NCI-H2107 treated with DMSO at 0.1 percent for 48 hours (cell line): Measurements from ENCODE around the gene MYBL2.

Experiments
- DNase-seq: peaks from one replicate; lab custom pipeline; 2025; ENCODE audit not compliant: unreplicated experiment; lab: John Stamatoyannopoulos, UW

The MYBL2 gene

DNA sequence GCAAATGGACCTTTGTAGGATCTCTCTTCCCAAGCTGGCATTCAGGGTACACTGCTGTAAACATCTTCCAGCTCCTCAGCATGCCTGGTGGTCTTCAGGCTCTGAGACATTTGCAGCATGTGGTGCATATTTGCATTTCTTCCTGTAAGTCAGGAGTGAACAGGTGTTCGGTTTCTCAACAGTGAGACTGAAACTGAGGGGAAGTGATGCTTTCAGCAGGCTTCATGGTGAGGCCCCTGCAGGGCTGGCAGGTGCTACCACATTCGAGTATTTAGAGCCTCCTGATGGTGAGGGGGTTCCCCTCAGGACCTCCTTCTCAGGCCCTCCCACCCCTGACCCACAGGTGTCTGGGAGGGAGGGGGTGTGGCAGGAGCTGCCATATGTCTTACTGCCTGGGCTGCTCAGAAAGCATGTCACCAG is 15.1 kb downstream of the MYBL2 start:
- peak; percentile 61 for DNase-seq

DNA sequence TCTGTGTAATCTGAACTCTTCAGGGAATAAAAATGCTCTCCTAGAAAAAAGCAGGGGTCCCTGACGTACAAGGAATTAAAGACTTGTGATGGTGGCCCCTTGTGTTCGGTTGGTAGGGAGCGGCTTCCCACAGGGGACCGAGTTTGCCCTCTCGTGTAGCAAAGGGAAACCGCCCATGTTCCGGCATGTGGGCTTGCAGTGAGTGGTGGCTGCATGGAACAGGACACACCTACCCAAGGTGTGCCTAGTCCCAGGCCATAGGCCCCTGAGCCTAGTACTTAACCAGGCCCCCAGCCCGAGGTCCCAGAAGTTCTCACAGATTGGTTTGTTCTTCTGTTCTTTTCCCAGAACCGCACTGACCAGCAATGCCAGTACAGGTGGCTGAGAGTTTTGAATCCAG is 15.5 kb downstream of the MYBL2 start:
- no peak for DNase-seq

DNA sequence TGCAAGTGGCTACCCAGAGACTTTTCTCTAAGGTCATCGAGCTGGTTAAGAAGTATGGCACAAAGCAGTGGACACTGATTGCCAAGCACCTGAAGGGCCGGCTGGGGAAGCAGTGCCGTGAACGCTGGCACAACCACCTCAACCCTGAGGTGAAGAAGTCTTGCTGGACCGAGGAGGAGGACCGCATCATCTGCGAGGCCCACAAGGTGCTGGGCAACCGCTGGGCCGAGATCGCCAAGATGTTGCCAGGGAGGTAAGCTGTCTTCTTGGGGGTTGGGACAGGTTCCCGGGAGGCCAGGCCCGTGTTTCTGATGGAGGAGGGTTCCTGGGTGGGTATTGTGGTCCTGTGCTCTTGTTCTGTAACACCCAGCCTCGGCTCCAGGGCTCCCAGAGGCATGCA is 19.9 kb downstream of the MYBL2 start:
- no peak for DNase-seq

DNA sequence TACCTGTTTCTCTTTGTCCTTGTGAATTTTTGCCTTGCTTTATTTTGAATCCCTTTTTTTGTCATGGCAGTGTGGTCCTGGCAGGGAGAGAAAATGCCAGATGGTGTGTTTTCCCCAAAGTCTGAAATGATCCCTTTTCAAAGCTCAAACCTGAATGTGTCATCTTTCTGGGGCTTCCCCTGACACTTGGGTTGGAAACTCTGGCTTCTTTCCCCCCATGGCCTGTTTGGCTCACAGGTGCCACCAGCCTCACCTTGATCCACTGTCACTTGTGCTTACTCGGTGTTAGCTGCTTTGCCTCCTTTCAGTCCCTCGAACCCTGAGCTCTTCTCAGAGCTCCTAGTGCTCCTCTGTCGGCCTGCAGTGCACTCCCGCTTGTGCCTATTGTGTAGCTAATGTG is 22.3 kb downstream of the MYBL2 start:
- no peak for DNase-seq

DNA sequence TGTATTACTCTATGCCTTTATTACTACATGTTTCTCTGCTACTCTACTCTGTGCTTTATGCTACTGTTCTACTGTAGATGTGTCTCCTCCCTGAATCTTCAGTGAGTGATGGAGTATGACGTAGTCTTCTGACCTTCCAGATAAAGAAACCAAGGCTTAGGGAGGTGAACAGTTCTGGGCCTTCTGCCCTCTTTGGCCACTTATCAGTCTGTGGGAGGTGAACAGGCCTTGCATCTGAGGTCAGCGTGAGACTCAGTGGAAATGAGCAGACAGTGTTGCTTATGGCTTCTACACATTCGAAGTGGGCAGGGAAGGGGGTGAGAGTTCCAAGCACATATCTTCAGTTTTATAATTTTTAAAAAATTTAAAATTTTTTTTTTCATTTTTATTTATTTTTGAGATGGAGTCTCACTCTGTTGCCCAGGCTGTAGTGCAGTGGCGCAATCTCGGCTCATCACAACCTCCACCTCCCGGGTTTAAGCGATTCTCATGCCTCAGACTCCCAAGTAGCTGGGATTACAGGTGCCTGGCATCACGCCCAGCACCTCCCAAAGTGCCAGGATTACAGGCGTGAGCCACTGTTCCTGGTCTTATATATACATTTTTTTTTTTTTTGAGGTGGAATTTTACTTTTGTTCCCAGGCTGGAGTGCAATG is 24.2 kb downstream of the MYBL2 start:
- DNase-seq, result no peak

DNA sequence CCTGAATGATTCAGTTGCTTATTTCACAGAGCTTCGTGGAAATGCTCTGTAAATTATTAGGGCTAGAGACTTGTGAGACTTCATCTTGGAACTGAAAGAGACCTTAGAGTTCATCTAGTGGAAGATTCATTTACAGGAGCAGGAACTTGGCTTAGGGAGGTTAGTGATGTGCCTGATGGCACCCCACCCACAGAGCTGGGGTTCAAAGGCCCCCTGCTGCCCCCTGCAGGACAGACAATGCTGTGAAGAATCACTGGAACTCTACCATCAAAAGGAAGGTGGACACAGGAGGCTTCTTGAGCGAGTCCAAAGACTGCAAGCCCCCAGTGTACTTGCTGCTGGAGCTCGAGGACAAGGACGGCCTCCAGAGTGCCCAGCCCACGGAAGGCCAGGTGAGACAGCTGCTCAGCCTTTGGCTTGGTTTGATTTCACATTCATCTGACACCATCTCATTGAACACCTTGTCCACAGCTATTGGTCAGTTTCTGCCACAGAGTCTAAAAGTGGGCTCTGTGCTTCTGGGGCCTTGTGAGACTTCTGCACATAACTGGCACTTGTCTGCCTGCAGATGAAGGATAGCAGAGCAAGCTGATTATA is 25.1 kb downstream of the MYBL2 start:
- DNase-seq, result no peak

DNA sequence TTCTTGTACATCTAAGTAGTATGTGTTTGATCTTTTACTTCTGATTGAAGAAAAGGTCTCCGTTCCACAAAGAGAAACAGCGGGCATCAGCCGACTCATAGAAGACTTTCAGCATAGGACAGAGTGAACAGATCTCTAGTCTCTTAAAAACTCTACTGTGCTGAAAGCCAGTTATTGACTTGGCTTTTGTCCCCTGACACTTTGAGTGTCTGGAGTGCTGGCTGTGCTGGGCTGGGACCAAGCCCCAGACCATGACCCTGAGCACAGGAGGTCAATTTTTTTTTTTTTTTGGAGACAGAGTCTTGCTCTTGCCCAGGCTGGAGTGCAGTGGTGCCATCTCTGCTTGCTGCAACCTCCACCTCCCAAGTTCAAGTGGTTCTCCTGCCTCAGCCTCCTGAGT is 27.8 kb downstream of the MYBL2 start:
- no peak for DNase-seq

DNA sequence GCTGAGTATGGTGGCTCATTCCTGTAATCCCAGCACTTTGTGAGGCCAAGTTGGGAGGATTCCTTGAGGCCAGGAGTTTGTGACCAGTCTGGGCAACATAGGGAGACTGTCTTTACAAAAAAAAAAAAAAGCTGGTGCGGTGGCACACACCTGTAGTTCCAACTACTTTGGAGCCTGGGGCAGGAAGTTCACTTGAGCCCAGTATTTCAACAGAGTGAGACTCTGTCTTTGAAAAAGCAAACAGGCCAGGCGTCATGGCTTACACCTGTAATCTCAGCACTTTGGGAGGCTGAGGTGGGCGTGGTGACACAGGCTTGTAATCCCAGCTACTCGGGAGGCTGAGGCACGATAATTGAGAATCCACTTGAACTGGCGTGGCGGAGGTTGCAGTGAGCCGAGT is 28.7 kb downstream of the MYBL2 start:
- DNase-seq, result no peak

DNA sequence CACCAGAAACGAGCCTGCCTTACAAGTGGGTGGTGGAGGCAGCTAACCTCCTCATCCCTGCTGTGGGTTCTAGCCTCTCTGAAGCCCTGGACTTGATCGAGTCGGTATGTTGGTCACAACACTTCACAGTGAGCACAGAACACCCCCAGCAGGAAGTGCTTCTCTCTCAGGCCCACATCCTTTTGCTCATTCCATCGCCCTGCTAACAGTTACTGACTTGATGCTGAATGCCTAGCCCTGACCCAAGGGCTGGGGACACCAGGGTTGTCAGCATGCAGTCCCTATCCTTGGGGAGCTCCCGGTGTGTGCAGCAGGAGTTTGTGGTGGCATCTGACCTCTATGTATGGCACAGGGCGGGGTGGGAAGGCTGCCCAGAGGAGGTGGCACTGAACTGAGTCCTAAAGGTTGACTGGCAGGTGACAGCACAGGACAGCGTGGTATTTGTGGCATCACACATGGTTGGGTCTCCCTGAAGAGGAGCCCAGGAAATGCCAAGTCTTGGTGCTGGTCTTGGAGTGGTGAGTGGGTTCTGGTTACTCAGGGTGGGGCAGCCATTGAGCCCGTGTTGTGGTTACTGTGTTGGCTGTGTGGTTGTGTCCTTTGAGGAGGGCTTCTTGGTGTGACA is 33.1 kb downstream of the MYBL2 start:
- DNase-seq, result no peak

DNA sequence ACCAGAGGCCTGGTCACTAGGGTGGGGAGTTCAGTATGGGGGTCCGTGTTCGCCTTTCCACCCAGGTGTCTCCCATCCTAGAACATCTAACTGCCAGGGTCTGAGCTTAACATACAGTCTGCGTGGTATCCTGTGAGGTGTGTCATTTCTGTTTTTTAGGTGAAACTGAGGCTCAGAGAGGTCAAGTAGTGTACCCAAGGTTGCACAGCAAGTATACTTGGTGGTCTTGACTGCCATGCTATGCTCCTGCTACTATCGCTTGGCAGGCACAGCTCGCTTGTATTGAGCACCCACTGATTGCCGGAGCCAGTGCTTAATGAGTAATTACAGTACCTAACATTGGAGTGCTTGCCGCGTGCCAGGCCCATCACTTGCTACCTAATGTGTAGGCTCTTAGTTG is 33.7 kb downstream of the MYBL2 start:
- no peak for DNase-seq

DNA sequence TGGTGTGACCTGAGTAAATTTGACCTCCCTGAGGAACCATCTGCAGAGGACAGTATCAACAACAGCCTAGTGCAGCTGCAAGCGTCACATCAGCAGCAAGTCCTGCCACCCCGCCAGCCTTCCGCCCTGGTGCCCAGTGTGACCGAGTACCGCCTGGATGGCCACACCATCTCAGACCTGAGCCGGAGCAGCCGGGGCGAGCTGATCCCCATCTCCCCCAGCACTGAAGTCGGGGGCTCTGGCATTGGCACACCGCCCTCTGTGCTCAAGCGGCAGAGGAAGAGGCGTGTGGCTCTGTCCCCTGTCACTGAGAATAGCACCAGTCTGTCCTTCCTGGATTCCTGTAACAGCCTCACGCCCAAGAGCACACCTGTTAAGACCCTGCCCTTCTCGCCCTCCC is 35.6 kb downstream of the MYBL2 start:
- DNase-seq, result no peak

DNA sequence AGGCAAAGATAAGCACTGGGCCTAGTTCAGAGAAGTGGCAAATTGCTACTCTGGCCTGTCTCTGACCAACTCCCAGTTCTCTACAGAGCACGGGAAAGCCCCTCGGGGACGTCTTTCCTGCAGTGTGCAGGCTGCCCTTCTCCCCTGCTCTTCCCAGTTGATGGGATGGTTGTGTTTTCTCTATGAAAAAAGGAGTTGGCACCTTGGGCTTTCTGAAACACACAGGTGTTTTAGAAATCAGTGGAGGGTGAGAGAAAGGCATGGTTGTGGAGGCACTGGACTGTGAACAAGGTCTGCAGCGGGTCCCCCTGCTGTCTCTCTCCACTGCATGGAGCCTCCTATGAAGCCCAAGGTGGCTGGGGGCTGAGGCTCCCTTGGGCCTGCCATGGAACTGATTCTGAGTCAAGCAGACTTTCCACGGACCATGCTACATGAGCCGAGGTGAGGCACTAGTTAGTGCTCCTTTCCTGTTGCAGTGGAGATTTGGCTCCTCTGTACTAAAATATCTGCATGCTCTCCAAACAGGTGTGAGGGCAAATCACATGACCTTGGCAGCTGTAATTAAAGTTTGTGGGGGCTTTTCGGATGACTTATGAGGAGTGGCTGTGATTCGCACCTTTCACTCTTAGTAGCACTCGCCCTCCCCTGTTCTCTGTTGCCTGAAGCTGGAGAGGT is 43.6 kb downstream of the MYBL2 start:
- DNase-seq, result no peak

DNA sequence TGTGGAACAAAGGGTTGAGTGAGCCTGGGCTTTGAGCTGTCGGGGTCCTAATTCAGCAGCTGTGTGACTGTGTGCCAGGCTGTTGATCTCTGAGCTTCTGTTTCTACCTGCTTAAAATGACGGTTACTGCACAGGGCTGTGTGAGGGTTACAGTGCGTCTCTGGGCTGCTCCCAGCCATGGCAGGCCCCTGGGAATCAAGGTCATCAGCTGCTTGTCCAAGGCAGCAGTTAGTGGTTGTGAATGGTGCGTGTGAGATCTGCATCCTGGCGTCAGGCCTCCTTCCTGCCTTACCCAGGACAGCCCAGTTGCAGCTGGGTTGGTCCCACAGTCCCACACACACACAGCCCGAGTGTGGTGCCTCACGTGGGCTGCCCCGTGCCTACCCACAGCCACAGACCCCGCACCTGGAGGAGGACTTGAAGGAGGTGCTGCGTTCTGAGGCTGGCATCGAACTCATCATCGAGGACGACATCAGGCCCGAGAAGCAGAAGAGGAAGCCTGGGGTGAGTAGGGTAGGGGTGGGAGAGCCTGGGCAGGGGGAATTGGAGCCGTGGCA is 44.3 kb downstream of the MYBL2 start:
- no peak for DNase-seq

DNA sequence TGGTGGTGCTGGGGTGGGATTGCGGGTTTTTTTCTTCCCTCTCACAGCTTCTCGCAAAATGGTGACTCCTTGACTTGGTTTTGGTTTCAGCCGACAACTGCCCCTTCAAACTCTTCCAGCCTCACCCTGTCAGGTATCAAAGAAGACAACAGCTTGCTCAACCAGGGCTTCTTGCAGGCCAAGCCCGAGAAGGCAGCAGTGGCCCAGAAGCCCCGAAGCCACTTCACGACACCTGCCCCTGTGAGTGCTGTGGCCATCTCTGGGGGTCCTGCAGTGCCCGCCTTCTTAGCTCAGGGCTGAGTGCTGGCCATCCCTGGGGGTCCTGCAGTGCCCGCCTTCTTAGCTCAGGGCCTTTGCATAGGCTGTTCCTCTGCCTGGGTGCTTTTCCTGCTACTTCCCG is 48.1 kb downstream of the MYBL2 start:
- no peak for DNase-seq

DNA sequence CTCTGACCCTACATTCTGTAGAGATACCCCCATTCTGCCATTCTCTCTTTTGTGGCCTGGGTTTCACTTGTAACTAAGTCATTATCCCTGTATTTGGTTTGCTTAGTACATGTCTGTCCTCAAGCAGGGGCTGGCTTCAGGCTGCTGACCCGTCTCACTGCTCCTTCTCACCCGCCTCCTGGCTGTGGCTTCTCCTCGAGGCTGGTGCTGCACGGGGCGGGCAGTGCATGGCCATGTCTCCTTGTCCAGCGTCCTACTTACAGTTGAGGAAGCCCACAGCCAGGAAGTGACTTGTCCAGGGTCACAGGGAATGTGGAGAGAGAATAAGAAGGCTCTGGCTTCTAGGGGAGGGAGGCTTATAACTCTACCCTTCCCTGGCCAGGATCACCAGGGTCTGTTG is 48.6 kb downstream of the MYBL2 start:
- DNase-seq, result no peak

DNA sequence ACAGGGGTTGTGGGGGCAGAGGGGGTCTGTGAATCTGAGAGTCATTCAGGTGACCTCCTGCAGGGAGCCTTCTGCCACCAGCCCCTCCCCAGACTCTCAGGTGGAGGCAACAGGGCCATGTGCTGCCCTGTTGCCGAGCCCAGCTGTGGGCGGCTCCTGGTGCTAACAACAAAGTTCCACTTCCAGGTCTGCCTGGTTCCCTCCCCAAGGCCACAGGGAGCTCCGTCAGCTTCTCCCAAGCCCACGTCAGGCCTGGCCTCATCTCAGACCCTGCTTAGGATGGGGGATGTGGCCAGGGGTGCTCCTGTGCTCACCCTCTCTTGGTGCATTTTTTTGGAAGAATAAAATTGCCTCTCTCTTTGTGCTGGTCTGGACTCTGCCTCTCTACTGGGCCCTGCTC is 49.2 kb downstream of the MYBL2 start:
- no peak for DNase-seq

DNA sequence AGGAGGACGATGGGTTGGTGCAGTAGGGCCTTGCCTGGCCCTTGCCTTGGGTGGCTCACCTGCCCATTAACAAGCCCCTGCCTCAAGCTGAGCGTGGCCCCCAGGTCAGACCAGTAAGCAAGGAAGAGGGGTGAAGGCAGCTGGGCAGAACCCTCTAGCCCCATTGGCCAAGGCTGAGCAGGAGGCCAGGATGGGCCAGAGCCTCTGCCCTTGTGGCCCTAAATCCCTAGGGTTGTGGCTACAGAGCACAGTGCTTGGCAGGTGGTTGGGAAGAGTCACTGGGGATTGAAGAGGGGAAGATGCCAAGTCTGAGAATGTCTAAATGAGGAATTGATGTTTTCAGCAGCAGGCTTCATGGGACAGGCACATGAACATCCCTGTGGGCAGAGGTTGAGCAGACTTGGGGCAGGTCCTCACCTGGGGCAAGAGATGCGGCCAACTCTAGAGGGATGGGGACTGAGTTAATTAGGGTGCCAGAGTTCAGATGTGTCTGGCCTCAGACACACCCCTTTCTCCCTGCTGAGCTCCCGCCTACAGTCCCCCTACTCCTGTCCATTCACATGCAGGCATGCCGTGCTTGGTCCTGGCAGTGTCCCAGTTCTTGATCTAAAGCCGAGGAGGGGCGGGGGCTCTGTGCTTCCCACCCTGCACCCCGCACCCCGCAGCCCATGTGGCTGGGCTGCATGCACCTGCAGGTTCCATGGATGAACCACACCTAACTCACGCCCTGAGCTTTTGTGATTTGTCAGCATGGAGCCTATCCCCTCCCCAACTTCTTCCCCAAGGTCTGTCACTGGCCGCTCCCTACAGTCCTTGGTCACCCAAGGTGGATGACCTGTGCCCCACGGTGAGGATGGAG is 50.1 kb downstream of the MYBL2 start:
- DNase-seq, result no peak

DNA sequence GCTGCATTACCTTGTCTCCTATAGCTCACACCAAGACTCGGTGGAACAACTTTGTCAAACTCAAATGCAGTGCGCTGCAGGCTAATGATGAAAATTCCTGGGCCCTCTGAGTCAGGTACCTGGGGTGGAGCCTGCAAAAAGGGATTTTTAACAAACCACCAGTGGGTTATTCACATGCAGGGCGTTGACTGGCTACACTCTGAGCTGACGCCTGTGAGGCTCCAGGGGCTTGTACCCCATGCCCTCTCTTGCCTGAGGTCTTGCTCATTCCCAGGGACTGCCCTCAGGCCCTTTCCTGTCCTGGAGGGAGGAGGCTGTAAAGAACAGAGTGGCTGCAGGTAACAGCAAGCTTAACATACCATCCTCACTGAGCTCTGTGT is 50.7 kb downstream of the MYBL2 start:
- DNase-seq, result no peak

DNA sequence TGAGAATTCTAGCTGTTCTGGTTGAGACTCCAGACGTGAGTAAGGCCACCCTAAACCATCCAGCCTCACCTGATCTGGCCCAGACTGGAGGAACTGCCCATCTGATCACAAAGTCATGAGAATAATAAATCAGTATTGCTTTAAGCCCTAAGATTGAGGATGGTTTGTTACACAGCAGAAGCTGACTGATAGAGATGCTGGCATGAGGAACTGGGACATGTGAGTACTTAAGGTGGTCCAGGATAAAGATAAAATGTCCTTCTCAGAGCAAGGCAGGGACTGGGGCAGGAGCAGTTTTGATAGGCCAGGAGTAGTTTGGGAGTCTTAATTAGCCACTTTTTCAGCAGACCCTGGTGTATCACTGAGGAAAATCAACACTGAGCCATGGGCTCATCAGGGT is 53.1 kb downstream of the MYBL2 start:
- no peak for DNase-seq

DNA sequence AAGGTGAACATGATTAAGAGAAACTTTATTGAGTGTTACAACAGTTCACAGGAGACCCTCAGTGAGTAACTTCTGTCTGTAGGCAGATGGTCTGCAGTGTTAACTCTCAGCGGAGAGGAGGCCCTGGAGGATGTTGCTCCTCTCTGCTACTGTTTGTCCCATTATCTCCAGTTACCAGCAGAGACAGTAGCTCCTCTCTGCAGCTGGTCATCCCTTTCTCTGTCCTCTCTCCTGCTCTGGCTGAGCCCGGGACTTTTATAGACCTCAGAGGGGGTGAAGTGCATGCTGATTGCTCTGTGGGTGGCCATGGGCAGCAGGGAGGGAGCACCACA is 54.1 kb downstream of the MYBL2 start:
- DNase-seq, result no peak
